Nephron progenitor cell (in vitro differentiated cells): ENCODE results near the gene HHIPL1.

Source experiments
- DNase-seq: peaks from one replicate; pipeline ENCODE4 v3.0.0; 2021
- H3K27ac Mint-ChIP-seq: 2 replicates; pipeline ENCODE4 v1.8.0; 2021; ENCODE audit warnings: mild to moderate bottlenecking, moderate library complexity, mixed read lengths
- H3K27me3 Mint-ChIP-seq: 2 replicates; pipeline ENCODE4 v1.8.0; 2021; ENCODE audit warnings: mild to moderate bottlenecking, low read depth, mixed read lengths; ENCODE audit not compliant: poor library complexity
- H3K36me3 Mint-ChIP-seq: 2 replicates; pipeline ENCODE4 v1.8.0; 2021; ENCODE audit warnings: low read depth, mixed read lengths
- H3K4me1 Mint-ChIP-seq: 2 replicates; pipeline ENCODE4 v1.8.0; 2021; ENCODE audit warnings: mixed read lengths
- H3K4me3 Mint-ChIP-seq: 2 replicates; pipeline ENCODE4 v1.8.0; 2021; ENCODE audit warnings: mild to moderate bottlenecking, moderate library complexity, mixed read lengths
- H3K9me3 Mint-ChIP-seq: 2 replicates; pipeline ENCODE4 v1.8.0; 2021; ENCODE audit warnings: mild to moderate bottlenecking, moderate library complexity, mixed read lengths
- CTCF ChIP-seq: fragments of 200-600 bp; sonication (generic); IDR thresholded peaks from 2 replicates; pipeline ENCODE4 v1.5.0; 2021; ENCODE audit warnings: antibody characterized with exemption

The HHIPL1 gene

GRCh38 chr14:99704037-99704436 lies 59.1 kb downstream of the HHIPL1 start:
- Mint-ChIP-seq H3K36me3 (peaks cover 17% of the 10 kb centered on the region), H3K27ac (no peak overlapping the region), H3K4me3 (no peak overlapping the region), H3K4me1 (no peaks in the 10 kb centered on the region), H3K9me3 (peaks cover 27% of the 10 kb centered on the region), H3K27me3 (peaks cover 20% of the 10 kb centered on the region)
- no peak for DNase-seq
- no peak for TF ChIP-seq CTCF

GRCh38 chr14:99706107-99706900 lies 61.4 kb downstream of the HHIPL1 start:
- Mint-ChIP-seq H3K27ac (no peak overlapping the region), H3K36me3 (peaks cover 17% of the 10 kb centered on the region), H3K9me3 (peaks cover 27% of the 10 kb centered on the region), H3K27me3 (peaks cover 20% of the 10 kb centered on the region), H3K4me1 (no peaks in the 10 kb centered on the region), H3K4me3 (no peak overlapping the region)
- no peak for TF ChIP-seq CTCF
- DNase-seq: no peak

- H3K27ac Mint-ChIP-seq: no peak overlapping the region
- peaks cover 21% of the 10 kb centered on the region for H3K9me3 Mint-ChIP-seq
- no peaks in the 10 kb centered on the region for H3K4me1 Mint-ChIP-seq
- H3K27me3 Mint-ChIP-seq: peaks cover 20% of the 10 kb centered on the region
- DNase-seq: no peak
- peaks cover 14% of the 10 kb centered on the region for H3K36me3 Mint-ChIP-seq
- H3K4me3 Mint-ChIP-seq: no peak overlapping the region
- TF ChIP-seq CTCF: no peak
Observed at GRCh38 chr14:99707420-99707819, 62.5 kb downstream of the HHIPL1 start.

- peaks cover 18% of the 10 kb centered on the region for H3K9me3 Mint-ChIP-seq
- peaks cover 14% of the 10 kb centered on the region for H3K36me3 Mint-ChIP-seq
- no peak for TF ChIP-seq CTCF
- no peaks in the 10 kb centered on the region for H3K4me1 Mint-ChIP-seq
- no peak for DNase-seq
- H3K27me3 Mint-ChIP-seq: peaks cover 21% of the 10 kb centered on the region
- H3K27ac Mint-ChIP-seq: no peak overlapping the region
- H3K4me3 Mint-ChIP-seq: no peak overlapping the region
Observed at GRCh38 chr14:99707921-99708320, 63.0 kb downstream of the HHIPL1 start.

GRCh38 chr14:99708449-99708848 lies 63.5 kb downstream of the HHIPL1 start:
- H3K9me3 Mint-ChIP-seq: peaks cover 13% of the 10 kb centered on the region
- peaks cover 8% of the 10 kb centered on the region for H3K36me3 Mint-ChIP-seq
- no peak for TF ChIP-seq CTCF
- H3K27me3 Mint-ChIP-seq: peaks cover 19% of the 10 kb centered on the region
- no peak for DNase-seq
- no peaks in the 10 kb centered on the region for H3K4me1 Mint-ChIP-seq
- no peak overlapping the region for H3K4me3 Mint-ChIP-seq
- H3K27ac Mint-ChIP-seq: no peak overlapping the region

GRCh38 chr14:99713972-99714371 lies 69.0 kb downstream of the HHIPL1 start:
- TF ChIP-seq CTCF: no peak
- DNase-seq: no peak
- no peak overlapping the region for H3K4me3 Mint-ChIP-seq
- peaks cover 8% of the 10 kb centered on the region for H3K4me1 Mint-ChIP-seq
- H3K9me3 Mint-ChIP-seq: no peaks in the 10 kb centered on the region
- H3K27ac Mint-ChIP-seq: no peak overlapping the region
- peaks cover 5% of the 10 kb centered on the region for H3K27me3 Mint-ChIP-seq
- H3K36me3 Mint-ChIP-seq: no peaks in the 10 kb centered on the region
